PC-9 (cell line): ENCODE data around the gene HOXD3. TPM values are rescaled to one million over a fixed set of nuclear protein-coding genes. Genes with fewer than 3 reads are reported as not detected.

Experiments used
- BruUV-seq: library from RNA; stranded (reverse); fragments of 400-500 nt; replicated peaks from 2 replicates; lab custom pipeline; 2021; lab: Mats Ljungman, UMichigan
- CTCF ChIA-PET: fragments of 300-600 bp; sonication (Branson Sonifier 250); formaldehyde crosslinking; loops from one replicate; lab custom pipeline; 2022; ENCODE audit warnings: antibody characterized with exemption; lab: Charles Lee
- POLR2A ChIA-PET: fragments of 300-600 bp; sonication (Branson Sonifier 250); formaldehyde crosslinking; loops from one replicate; lab custom pipeline; 2022; ENCODE audit warnings: antibody characterized with exemption; ENCODE audit not compliant: unreplicated experiment; lab: Charles Lee
- DNase-seq, 2 experiments: peaks; one replicate each; pipeline versions ENCODE4 v3.0.0 to v3.0.0-alpha.2; 2015 to 2022; ENCODE audit warnings: mixed read lengths in 1 of 2
- H2AFZ ChIP-seq: fragments of 200-600 bp; sonication (generic); 2 replicates; pipeline ENCODE4 v1.8.1; 2017; ENCODE audit warnings: antibody characterized with exemption
- H3F3A ChIP-seq: fragments of 200-600 bp; sonication (generic); 2 replicates; pipeline ENCODE4 v1.8.1; 2017; ENCODE audit warnings: antibody characterized with exemption, mild to moderate bottlenecking, low read depth; ENCODE audit not compliant: insufficient read depth
- H3K27ac ChIP-seq: fragments of 200-600 bp; sonication (generic); 2 replicates; pipeline ENCODE4 v1.6.1; 2016; ENCODE audit warnings: mixed run types
- H3K27me3 ChIP-seq: fragments of 200-600 bp; sonication (generic); 2 replicates; pipeline ENCODE4 v1.6.1; 2016; ENCODE audit warnings: low read depth, mixed run types; ENCODE audit not compliant: insufficient read depth
- H3K36me3 ChIP-seq: fragments of 200-600 bp; sonication (generic); 2 replicates; pipeline ENCODE4 v1.6.1; 2016; ENCODE audit warnings: low read depth, mixed run types
- H3K4me1 ChIP-seq: fragments of 200-600 bp; sonication (generic); replicated peaks from 2 replicates; pipeline ENCODE4 v1.6.1; 2016; ENCODE audit warnings: mixed run types; ENCODE audit not compliant: insufficient read depth
- H3K4me2 ChIP-seq: fragments of 200-600 bp; sonication (generic); 2 replicates; pipeline ENCODE4 v1.6.1; 2017; ENCODE audit warnings: mixed run types
- H3K4me3 ChIP-seq: fragments of 200-600 bp; sonication (generic); 2 replicates; pipeline ENCODE4 v1.6.1; 2016; ENCODE audit warnings: mixed run types
- H3K79me2 ChIP-seq: fragments of 200-600 bp; sonication (generic); 2 replicates; pipeline ENCODE4 v1.6.1; 2017; ENCODE audit warnings: low read depth, mixed run types
- H3K9me2 ChIP-seq: fragments of 200-600 bp; sonication (generic); 2 replicates; pipeline ENCODE4 v1.8.1; 2017; ENCODE audit warnings: mild to moderate bottlenecking; ENCODE audit not compliant: insufficient read depth
- H3K9me3 ChIP-seq: fragments of 200-600 bp; sonication (generic); 2 replicates; pipeline ENCODE4 v1.8.1; 2016; ENCODE audit warnings: low read depth; ENCODE audit not compliant: insufficient read depth
- H4K20me1 ChIP-seq: fragments of 200-600 bp; sonication (generic); 2 replicates; pipeline ENCODE4 v1.8.1; 2017; ENCODE audit not compliant: insufficient read depth
- EZH2 ChIP-seq: fragments of 200-600 bp; sonication (generic); IDR thresholded peaks from 2 replicates; pipeline ENCODE4 v1.8.0; 2017; ENCODE audit warnings: antibody characterized with exemption, low read depth
- intact Hi-C: fragments of 100-400 bp; cut with micrococcal nuclease; formaldehyde crosslinking; loops from one replicate; pipeline ENCODE4 v1.10.0; 2022; ENCODE audit not compliant: unreplicated experiment
- total RNA-seq: library from RNA; stranded (reverse); gene quantifications from 2 replicates; pipeline ENCODE4 v1.2.3, GENCODE V29; 2021
- TF ChIP-seq, protein P1 (sequence below): fragments of 200-600 bp; sonication (generic); conservative IDR thresholded peaks from 2 replicates; pipeline ENCODE4 v1.6.1; 2017; ENCODE audit warnings: mixed run types, antibody characterized with exemption, mild to moderate bottlenecking, moderate library complexity

Gene HOXD3
- total RNA-seq, 1 experiment from 2014 or later: not detected

- TF ChIP-seq, protein P1, sequence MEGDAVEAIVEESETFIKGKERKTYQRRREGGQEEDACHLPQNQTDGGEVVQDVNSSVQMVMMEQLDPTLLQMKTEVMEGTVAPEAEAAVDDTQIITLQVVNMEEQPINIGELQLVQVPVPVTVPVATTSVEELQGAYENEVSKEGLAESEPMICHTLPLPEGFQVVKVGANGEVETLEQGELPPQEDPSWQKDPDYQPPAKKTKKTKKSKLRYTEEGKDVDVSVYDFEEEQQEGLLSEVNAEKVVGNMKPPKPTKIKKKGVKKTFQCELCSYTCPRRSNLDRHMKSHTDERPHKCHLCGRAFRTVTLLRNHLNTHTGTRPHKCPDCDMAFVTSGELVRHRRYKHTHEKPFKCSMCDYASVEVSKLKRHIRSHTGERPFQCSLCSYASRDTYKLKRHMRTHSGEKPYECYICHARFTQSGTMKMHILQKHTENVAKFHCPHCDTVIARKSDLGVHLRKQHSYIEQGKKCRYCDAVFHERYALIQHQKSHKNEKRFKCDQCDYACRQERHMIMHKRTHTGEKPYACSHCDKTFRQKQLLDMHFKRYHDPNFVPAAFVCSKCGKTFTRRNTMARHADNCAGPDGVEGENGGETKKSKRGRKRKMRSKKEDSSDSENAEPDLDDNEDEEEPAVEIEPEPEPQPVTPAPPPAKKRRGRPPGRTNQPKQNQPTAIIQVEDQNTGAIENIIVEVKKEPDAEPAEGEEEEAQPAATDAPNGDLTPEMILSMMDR: no peak
- TF ChIP-seq EZH2: no peak
- Histone ChIP-seq H3K27me3 (peaks cover 76% of the 10 kb centered on the region), H3K4me3 (no peak overlapping the region), H3K36me3 (no peaks in the 10 kb centered on the region), H3F3A (no peaks in the 10 kb centered on the region), H3K4me1 (no peaks in the 10 kb centered on the region), H3K4me2 (no peak overlapping the region), H3K27ac (no peak overlapping the region), H3K9me2 (no peaks in the 10 kb centered on the region), H2AFZ (no peak overlapping the region), H3K79me2 (no peaks in the 10 kb centered on the region), H3K9me3 (no peaks in the 10 kb centered on the region), H4K20me1 (no peaks in the 10 kb centered on the region)
- DNase-seq: no peak
- POLR2A ChIA-PET: no interaction called here
- no TSS peak for BruUV-seq
- CTCF ChIA-PET: no interaction called here
- intact Hi-C loops: no loop called here
Observed at GRCh38 chr2:176146101-176146500, 11.0 kb upstream of the HOXD3 start.

- DNase-seq: no peak
- H3K9me2 ChIP-seq: no peaks in the 10 kb centered on the region
- H3K4me3 ChIP-seq: no peak overlapping the region
- CTCF ChIA-PET: no interaction called here
- no TSS peak for BruUV-seq
- H3K9me3 ChIP-seq: no peaks in the 10 kb centered on the region
- H3K36me3 ChIP-seq: no peaks in the 10 kb centered on the region
- H3K4me1 ChIP-seq: no peaks in the 10 kb centered on the region
- POLR2A ChIA-PET: no interaction called here
- no peaks in the 10 kb centered on the region for H4K20me1 ChIP-seq
- H3K27me3 ChIP-seq: peaks cover 81% of the 10 kb centered on the region
- H3K79me2 ChIP-seq: no peaks in the 10 kb centered on the region
- H2AFZ ChIP-seq: no peak overlapping the region
- TF ChIP-seq EZH2: no peak
- TF ChIP-seq, protein P1: no peak
- H3F3A ChIP-seq: no peaks in the 10 kb centered on the region
- no peak overlapping the region for H3K27ac ChIP-seq
- intact Hi-C loops: no loop called here
- no peak overlapping the region for H3K4me2 ChIP-seq
Observed at GRCh38 chr2:176146645-176147044, 10.5 kb upstream of the HOXD3 start.

DNA sequence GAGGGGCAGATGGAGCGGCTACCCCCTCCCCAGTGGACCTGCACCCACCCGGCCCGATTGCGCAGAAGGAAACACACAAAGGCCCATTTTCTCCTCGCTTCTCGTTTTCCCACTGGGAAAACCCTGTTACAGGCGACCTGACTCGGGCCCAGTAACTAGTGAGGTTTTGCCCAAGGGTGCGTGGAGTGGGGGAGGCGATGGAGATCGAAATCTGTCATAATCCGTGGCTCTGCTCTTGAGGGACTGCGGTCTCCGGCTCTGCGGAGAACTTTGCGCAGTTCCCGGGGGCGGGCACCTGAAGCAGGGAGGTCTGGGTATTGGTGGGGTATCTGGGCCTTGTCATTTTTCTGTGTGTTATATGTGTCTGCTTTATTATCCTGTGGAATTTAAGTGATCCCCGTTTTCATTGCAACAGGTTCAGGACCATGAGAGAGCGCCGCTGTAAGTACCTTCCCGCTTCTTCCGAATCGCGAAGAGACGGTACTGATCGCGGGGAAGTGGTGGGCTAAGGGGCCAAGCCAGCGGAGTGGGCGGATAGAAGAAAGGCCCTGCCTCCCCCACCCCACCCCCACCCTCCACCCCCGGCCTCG lies 9.8 kb upstream of the HOXD3 start:
- no peaks in the 10 kb centered on the region for H3K4me1 ChIP-seq
- no peak overlapping the region for H3K4me3 ChIP-seq
- H3K4me2 ChIP-seq: no peak overlapping the region
- no peaks in the 10 kb centered on the region for H3F3A ChIP-seq
- peaks cover 85% of the 10 kb centered on the region for H3K27me3 ChIP-seq
- H4K20me1 ChIP-seq: no peaks in the 10 kb centered on the region
- ChIA-PET POLR2A (no interaction called here), CTCF (no interaction called here)
- H2AFZ ChIP-seq: no peak overlapping the region
- no peaks in the 10 kb centered on the region for H3K9me2 ChIP-seq
- no peaks in the 10 kb centered on the region for H3K36me3 ChIP-seq
- intact Hi-C loops: no loop called here
- DNase-seq: no peak
- no peaks in the 10 kb centered on the region for H3K9me3 ChIP-seq
- no TSS peak for BruUV-seq
- no peak overlapping the region for H3K27ac ChIP-seq
- H3K79me2 ChIP-seq: no peaks in the 10 kb centered on the region
- TF ChIP-seq EZH2: no peak
- TF ChIP-seq, protein P1: no peak
